NB4 (cell line): Measurements from ENCODE around the gene MOGAT1.
A peak's percentile ranks its signal among the peaks of the same experiment; 100 is the strongest.
"Not testable (repeated sequence)": the region's sequence is repeated elsewhere in the genome, so short reads cannot be mapped to it uniquely, and the experiment has no call there.

Experiments
- DNase-seq: peaks from one replicate; pipeline ENCODE4 v3.0.0; 2010; ENCODE audit warnings: low read depth
- H3K4me3 ChIP-seq: one replicate; pipeline ENCODE4 v1.5.1; 2011; ENCODE audit warnings: mild to moderate bottlenecking, low read depth, low read length, moderate library complexity
- MYC ChIP-seq: IDR thresholded peaks from 2 replicates; pipeline ENCODE4 v1.6.1; 2011; ENCODE audit warnings: low read depth, low read length
- POLR2A ChIP-seq: IDR thresholded peaks from 2 replicates; pipeline ENCODE4 v1.6.1; 2011; ENCODE audit warnings: mild to moderate bottlenecking; ENCODE audit not compliant: insufficient read length; ENCODE audit errors: extremely low read depth
- TF ChIP-seq, protein P1 (sequence below): IDR thresholded peaks from 2 replicates; pipeline ENCODE4 v1.6.1; 2011; ENCODE audit warnings: low read depth, low read length
- TF ChIP-seq, protein P2 (sequence below): IDR thresholded peaks from one replicate; pipeline ENCODE4 v1.5.1; 2012; ENCODE audit warnings: low read depth, low read length

MOGAT1 gene

DNA sequence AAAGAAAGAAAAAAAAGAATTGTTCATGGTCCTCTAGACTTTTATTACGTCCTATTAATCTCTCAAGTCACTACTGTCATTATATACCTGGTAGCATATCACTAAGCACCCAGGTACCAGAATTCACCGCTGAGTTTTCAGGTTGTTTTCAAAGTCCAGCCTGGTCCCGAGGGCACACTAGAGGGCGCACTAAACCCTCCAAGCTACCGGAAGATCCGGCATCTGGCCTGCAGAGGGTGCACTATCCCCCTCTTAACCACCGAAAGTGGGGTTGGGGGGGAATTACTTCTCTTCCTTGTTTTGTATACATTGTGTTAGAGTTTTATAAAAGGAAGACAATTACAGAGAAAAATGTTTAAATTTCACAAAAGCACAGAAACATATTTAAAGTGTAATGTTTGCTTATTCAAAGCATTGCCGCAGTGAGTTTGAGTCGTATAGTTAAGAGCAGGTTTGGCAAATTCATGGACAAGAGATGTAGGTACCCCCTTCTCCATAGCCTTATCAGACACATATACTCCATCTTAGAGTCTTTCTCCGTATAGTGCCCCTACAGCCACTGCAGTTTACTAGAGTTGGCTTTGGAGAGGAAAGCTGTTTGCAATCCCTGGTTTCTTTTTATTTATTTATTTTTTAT, 19.2 kb downstream of the MOGAT1 start:
- peak; percentile 87 for DNase-seq
- H3K4me3 ChIP-seq, result no peak overlapping the region
- no peak for TF ChIP-seq MYC
- TF ChIP-seq POLR2A, result no peak
- TF ChIP-seq, protein P1, sequence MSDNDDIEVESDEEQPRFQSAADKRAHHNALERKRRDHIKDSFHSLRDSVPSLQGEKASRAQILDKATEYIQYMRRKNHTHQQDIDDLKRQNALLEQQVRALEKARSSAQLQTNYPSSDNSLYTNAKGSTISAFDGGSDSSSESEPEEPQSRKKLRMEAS, result no peak
- TF ChIP-seq, protein P2, sequence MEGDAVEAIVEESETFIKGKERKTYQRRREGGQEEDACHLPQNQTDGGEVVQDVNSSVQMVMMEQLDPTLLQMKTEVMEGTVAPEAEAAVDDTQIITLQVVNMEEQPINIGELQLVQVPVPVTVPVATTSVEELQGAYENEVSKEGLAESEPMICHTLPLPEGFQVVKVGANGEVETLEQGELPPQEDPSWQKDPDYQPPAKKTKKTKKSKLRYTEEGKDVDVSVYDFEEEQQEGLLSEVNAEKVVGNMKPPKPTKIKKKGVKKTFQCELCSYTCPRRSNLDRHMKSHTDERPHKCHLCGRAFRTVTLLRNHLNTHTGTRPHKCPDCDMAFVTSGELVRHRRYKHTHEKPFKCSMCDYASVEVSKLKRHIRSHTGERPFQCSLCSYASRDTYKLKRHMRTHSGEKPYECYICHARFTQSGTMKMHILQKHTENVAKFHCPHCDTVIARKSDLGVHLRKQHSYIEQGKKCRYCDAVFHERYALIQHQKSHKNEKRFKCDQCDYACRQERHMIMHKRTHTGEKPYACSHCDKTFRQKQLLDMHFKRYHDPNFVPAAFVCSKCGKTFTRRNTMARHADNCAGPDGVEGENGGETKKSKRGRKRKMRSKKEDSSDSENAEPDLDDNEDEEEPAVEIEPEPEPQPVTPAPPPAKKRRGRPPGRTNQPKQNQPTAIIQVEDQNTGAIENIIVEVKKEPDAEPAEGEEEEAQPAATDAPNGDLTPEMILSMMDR, result peak; percentile 100

DNA sequence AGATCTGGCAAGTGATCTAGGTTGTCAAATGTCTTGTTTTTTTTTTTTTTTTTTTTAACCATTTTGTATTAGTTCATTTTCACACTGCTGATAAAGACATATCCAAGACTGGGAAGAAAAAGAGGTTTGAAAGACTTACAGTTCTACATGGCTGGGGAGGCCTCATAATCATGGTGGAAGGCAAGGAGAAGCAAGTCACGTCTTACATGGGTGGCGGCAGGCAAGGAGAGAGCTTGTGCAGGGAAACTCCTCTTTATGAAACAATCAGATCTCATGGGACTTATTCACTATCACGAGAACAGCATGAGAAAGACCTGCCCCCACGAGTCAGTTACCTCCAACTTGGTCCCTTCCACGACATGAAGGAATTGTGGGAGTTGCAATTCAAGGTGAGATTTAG, 22.0 kb downstream of the MOGAT1 start:
- not testable (repeated sequence) for H3K4me3 ChIP-seq, DNase-seq

DNA sequence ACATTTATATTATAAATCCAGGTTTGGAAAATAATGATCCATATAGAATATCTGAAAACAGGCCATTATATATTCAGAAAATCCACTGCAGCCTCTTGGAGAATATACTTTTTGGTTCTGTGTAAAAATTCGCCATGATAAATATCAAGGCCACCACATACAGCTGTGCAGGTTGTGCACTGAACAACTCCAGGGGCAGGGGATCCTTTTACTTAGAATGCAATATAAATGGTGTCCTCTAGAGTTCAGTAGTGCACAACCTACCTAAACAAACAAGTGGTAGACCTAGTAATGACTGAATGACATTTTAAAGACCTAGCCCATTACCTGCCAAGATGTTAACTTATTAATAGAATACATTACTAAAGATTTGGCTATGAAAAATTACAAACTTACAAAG, 22.4 kb downstream of the MOGAT1 start:
- H3K4me3 ChIP-seq, result no peak overlapping the region
- peak; percentile 47 for DNase-seq
- TF ChIP-seq MYC (no peak), POLR2A (no peak)
- TF ChIP-seq, protein P2, result no peak
- TF ChIP-seq, protein P1, result no peak

DNA sequence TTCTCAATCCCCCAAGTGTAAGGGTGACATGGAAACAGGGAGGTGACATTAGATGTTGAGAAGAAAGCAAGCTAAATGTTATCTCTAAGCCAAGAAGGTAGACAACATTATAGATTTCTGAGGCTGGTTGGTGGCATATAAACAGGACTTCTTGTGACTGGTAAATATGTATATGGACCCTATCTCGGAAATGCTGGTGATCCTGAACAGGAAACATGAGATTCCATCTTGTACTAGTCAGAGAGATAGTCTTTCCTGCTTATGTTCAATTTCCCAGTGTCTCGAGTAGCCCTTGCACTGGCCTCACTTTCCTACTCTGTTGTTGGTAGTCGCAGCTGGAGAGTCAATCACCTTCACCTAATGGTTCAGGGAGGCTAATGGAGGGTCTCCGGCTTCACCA, 26.8 kb downstream of the MOGAT1 start:
- TF ChIP-seq POLR2A, result no peak
- TF ChIP-seq, protein P2, result no peak
- TF ChIP-seq, protein P1, result no peak
- TF ChIP-seq MYC, result no peak
- H3K4me3 ChIP-seq, result no peak overlapping the region
- DNase-seq, result no peak

DNA sequence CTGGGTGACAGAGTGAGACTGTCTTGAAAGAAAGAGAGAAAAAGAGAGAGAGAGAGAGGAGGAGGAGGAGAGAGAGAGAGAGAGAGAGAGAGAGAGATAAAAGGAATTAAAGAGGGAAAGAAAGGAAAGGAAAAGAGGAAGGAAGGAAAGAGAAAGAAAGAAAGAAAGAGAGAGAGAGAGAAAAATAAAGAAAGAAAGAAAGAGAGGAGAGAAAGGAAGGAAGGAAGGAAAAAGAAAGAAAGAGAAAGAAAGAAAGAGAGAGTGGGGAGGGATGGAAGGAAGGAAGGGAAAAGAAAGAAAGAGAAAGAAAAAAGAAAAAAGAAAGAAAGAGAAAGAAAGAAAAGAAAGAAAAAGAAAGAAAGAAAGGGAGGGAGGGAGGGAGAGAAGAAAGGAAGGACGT, 29.8 kb downstream of the MOGAT1 start:
- H3K4me3 ChIP-seq, result no peak overlapping the region
- no peak for DNase-seq
- TF ChIP-seq, protein P2, result no peak
- TF ChIP-seq MYC (no peak), POLR2A (no peak)
- TF ChIP-seq, protein P1, result no peak

DNA sequence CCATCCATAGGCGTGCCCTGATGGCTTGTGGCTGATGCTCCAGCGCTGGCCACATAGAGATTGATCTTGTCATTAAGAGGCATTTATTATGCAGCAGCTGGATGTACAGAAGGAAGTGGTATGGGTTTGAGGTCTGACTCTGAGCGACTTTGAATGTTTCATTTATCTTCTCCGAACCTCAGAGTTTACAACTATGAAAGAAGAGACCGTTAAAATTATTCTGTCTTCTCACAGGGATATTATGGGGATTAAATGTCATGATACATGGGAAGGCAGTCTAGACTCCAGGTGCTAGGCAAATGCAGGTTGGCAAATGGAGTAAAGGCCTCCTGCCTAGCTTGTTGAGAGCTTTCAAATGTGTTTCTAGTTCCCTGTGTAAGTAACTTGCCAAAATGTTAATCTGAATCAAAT, 30.3 kb downstream of the MOGAT1 start:
- no peak overlapping the region for H3K4me3 ChIP-seq
- no peak for DNase-seq
- TF ChIP-seq, protein P1, result no peak
- TF ChIP-seq MYC (no peak), POLR2A (no peak)
- TF ChIP-seq, protein P2, result no peak
